Osteoblast (primary cell): Measurements from ENCODE around the gene MIS18A. TPM values are rescaled to one million over a fixed set of nuclear protein-coding genes. Genes with fewer than 3 reads are reported as not detected.

Experiments used
- DNase-seq: peaks from one replicate; pipeline ENCODE4 v3.0.0; 2011; ENCODE audit warnings: low spot score, mixed read lengths; ENCODE audit not compliant: insufficient read length; ENCODE audit errors: missing footprints
- H2AFZ ChIP-seq: 2 replicates; pipeline ENCODE4 v1.6.0; 2011; ENCODE audit warnings: mild to moderate bottlenecking, low read length
- H3K27ac ChIP-seq: 2 replicates; pipeline ENCODE4 v1.5.1; 2011; ENCODE audit warnings: mild to moderate bottlenecking, low read depth, low read length, moderate library complexity
- H3K27me3 ChIP-seq: 2 replicates; pipeline ENCODE4 v1.6.0; 2012; ENCODE audit warnings: mild to moderate bottlenecking, control low read depth, inconsistent platforms, low read length, moderate library complexity; ENCODE audit not compliant: insufficient read depth
- H3K36me3 ChIP-seq: 2 replicates; pipeline ENCODE4 v1.5.1; 2011; ENCODE audit warnings: mild to moderate bottlenecking, low read length, control low read depth, moderate library complexity; ENCODE audit not compliant: insufficient read depth
- H3K4me1 ChIP-seq: 2 replicates; pipeline ENCODE4 v1.5.1; 2011; ENCODE audit warnings: mild to moderate bottlenecking, low read length, control low read depth, moderate library complexity; ENCODE audit not compliant: insufficient read depth
- H3K4me2 ChIP-seq: 2 replicates; pipeline ENCODE4 v1.6.0; 2011; ENCODE audit warnings: mild to moderate bottlenecking, low read length; ENCODE audit not compliant: insufficient read depth
- H3K4me3 ChIP-seq: fragments of 200-600 bp; sonication (generic); 3 replicates; pipeline ENCODE4 v1.5.1; 2012; ENCODE audit warnings: mild to moderate bottlenecking, low read length, inconsistent platforms; ENCODE audit not compliant: insufficient read depth
- H3K79me2 ChIP-seq: 2 replicates; pipeline ENCODE4 v1.6.0; 2012; ENCODE audit warnings: mild to moderate bottlenecking, low read length, control low read depth, inconsistent platforms; ENCODE audit not compliant: insufficient read depth
- H3K9me3 ChIP-seq: 2 replicates; pipeline ENCODE4 v1.5.1; 2011; ENCODE audit warnings: low read depth, low read length, control low read depth
- H4K20me1 ChIP-seq: 2 replicates; pipeline ENCODE4 v1.6.0; 2012; ENCODE audit warnings: mild to moderate bottlenecking, low read length, control low read depth; ENCODE audit not compliant: insufficient read depth
- total RNA-seq: library from RNA; depleted of rRNA; stranded (reverse); fragments of >200 nt; gene quantifications from 2 replicates; pipeline ENCODE4 v1.2.3, GENCODE V29; 2012
- TF ChIP-seq, protein P1 (sequence below): IDR thresholded peaks from 2 replicates; pipeline ENCODE4 v1.5.1; 2011; ENCODE audit warnings: mild to moderate bottlenecking, low read depth, low read length, moderate library complexity; ENCODE audit errors: extremely low read depth

The MIS18A gene
- total RNA-seq, 1 donor: 4.3 TPM

DNA sequence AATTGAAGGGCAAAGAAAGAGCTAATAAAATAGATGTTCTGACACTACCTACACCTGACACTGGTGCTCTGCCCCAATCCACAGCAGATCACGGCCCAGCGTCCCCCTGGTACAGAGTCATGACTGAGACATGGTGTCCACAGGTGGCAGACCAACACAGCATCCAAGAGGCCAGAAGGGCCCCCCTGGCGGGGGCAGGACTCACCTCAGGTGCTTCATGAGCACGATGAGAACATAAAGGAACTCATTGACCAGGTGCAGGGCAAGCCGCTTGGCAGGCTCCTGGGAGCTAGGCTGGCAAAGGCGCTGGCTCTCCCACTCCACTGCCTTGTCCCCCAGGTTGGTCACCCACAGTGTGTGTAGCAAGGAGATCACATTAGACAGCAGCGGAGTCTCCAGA, 40.2 kb upstream of the MIS18A start:
- Histone ChIP-seq H3K4me3 (no peak overlapping the region), H3K36me3 (peaks cover 95% of the 10 kb centered on the region), H3K4me1 (no peaks in the 10 kb centered on the region), H3K79me2 (peaks cover 13% of the 10 kb centered on the region), H3K27ac (no peak overlapping the region), H3K4me2 (no peak overlapping the region), H4K20me1 (peaks cover 10% of the 10 kb centered on the region), H2AFZ (no peak overlapping the region), H3K9me3 (no peaks in the 10 kb centered on the region), H3K27me3 (no peaks in the 10 kb centered on the region)
- DNase-seq: peak; percentile 61
- TF ChIP-seq, protein P1, sequence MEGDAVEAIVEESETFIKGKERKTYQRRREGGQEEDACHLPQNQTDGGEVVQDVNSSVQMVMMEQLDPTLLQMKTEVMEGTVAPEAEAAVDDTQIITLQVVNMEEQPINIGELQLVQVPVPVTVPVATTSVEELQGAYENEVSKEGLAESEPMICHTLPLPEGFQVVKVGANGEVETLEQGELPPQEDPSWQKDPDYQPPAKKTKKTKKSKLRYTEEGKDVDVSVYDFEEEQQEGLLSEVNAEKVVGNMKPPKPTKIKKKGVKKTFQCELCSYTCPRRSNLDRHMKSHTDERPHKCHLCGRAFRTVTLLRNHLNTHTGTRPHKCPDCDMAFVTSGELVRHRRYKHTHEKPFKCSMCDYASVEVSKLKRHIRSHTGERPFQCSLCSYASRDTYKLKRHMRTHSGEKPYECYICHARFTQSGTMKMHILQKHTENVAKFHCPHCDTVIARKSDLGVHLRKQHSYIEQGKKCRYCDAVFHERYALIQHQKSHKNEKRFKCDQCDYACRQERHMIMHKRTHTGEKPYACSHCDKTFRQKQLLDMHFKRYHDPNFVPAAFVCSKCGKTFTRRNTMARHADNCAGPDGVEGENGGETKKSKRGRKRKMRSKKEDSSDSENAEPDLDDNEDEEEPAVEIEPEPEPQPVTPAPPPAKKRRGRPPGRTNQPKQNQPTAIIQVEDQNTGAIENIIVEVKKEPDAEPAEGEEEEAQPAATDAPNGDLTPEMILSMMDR: no peak

DNA sequence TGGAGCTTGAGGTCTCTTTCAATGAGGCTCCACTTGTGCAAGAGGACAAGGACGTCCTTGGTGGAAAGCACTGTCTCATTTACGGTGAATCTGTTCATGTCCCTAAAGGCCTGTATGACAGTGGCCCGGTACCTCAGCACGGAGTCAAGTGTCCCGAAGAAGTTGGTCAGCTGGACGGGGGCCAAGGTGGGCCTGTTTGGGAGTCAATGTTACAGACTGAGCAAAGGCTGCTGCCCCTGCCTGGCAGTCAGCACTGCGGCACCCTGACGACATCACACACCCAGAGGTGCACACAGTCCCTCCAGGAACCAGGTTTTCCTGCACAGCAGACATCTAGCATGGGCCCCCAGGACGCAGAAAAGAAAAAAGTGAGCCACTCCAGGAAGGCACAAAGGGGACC, 38.9 kb upstream of the MIS18A start:
- DNase-seq: no peak
- TF ChIP-seq, protein P1: no peak
- Histone ChIP-seq H3K9me3 (no peaks in the 10 kb centered on the region), H3K36me3 (peaks cover 95% of the 10 kb centered on the region), H3K27ac (no peak overlapping the region), H3K79me2 (peaks cover 19% of the 10 kb centered on the region), H3K4me2 (no peak overlapping the region), H2AFZ (no peak overlapping the region), H3K4me1 (no peaks in the 10 kb centered on the region), H3K27me3 (no peaks in the 10 kb centered on the region), H4K20me1 (peaks cover 10% of the 10 kb centered on the region), H3K4me3 (no peak overlapping the region)

DNA sequence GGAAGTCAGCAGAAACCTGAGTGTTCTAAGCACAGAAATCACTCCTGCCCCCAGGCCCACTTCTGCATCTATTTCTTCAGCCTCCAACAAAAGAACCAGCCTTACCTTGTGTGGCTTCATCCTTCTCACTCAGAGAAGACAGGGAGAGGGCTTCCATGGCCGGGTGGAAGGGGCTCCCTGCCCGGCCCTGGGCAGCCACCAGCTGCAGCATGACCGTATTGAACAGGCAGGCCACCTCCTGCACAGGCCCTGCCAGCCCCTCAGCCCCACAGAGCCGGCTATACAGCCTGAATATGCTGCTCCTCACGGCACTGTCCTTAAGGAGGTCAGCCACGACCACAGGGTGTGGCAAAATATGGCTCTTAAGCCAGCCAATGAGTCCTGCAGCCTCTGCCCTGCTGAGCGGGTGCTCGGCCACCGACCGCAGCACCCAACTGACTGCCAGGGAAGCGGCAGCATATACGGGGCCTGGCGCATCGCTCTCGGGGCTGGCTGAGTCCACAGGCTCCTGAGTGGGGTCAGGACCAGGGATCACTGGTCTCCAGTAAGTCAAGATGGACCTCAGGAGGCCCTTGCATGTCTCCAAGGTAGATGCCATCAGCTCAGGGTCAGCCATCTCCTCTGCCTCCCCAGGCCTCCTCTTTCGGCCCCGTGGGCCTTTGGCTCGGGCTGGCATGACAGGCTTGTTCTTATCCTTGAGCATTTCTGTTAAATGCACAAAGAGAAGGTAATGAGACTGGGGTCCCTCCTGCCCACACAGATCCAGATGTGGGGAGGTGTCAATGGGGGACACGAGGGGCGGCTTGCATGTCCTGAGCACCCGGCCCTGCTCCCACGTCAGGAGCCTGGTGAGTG, 37.7 kb upstream of the MIS18A start:
- Histone ChIP-seq H3K4me1 (no peaks in the 10 kb centered on the region), H3K4me3 (no peak overlapping the region), H3K79me2 (peaks cover 25% of the 10 kb centered on the region), H3K27me3 (no peaks in the 10 kb centered on the region), H3K27ac (no peak overlapping the region), H4K20me1 (peaks cover 13% of the 10 kb centered on the region), H3K36me3 (peaks cover 94% of the 10 kb centered on the region), H3K9me3 (no peaks in the 10 kb centered on the region), H3K4me2 (no peak overlapping the region), H2AFZ (no peak overlapping the region)
- TF ChIP-seq, protein P1: no peak
- DNase-seq: no peak

DNA sequence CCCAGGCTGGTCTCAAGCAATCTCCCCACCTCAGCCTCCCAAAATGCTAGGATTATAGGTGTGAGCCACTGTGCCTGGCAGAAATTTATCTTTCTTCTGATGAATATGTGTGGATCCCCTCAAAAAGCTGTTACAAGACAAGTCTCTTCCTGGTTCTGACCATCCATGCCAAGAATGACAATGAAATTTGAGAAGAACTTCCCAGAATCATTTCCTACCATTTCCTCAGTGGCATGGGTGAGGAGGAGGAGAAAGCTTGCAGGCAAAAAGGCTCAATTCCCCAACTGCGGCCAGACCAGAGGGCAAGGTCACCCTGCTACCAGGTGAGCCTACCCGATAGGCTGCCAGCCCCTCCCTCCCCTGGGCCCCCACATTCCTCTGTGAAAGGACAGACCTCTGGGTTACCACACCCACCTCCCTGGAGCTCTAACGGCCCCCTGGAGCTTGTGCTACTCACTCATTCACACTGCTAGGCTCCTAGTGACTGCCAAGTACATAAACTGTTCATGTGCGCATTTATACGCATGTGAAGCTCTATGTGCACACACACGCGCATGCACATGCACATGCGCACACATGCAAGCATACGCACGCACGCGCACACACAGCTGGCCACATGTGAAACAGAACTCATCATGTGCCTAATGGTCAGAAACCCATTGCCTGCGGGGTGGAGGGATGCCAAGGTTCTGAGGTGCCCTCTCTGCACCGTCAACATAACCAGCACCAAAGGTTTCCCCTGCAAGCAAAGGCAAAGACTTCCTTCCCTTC, 36.8 kb upstream of the MIS18A start:
- Histone ChIP-seq H3K4me1 (no peaks in the 10 kb centered on the region), H3K4me3 (no peak overlapping the region), H3K4me2 (no peak overlapping the region), H4K20me1 (peaks cover 13% of the 10 kb centered on the region), H3K27me3 (no peaks in the 10 kb centered on the region), H3K36me3 (peaks cover 85% of the 10 kb centered on the region), H3K9me3 (no peaks in the 10 kb centered on the region), H3K79me2 (peaks cover 27% of the 10 kb centered on the region), H2AFZ (no peak overlapping the region), H3K27ac (no peak overlapping the region)
- TF ChIP-seq, protein P1: no peak
- DNase-seq: no peak
